ENCODE data around the gene ZC3H13. TPM values are rescaled to one million over a fixed set of nuclear protein-coding genes. Genes with fewer than 3 reads are reported as not detected.

The ZC3H13 gene
- total RNA-seq, 2 experiments from 2014 or later = 38.5 to 52.8 TPM

DNA sequence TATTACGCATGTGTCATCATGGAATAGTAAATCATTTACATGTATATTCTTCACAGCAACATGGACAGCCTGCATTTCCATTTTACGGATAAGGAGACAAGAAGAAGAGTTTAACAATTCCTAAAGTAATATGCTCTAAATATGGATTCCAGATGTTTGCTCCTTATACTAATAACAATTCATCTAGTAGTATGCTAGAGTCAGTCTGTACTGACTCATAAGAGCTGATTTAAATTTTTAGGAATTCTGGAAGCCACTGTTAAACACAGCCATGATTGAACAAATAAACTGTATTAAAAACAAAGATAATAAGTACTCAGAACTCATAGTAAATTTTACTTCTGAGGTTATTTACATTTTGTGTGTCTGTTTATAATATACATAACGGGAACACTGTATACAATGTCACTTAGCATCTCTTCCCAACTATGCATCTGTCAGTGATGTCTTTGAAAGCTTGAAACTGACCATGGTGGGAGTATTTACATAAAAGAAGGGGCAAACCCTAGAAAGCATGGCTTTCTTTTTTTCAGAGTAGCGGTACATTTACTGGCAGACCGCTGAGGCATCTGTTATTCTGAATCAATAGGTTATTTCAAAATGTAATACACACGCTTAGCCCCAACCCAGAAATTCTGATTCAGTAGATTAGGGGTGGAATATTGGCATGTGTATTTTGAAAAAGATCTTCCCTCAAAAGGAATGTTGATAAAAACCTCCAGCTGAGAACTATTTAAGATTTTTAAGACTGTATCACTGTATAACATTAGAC lies 12.9 kb downstream of the ZC3H13 start:
- Mint-ChIP-seq H3K4me3 (no peak overlapping the region), H3K9me3 (ENCODE audit: low read depth) (no peaks in the 10 kb centered on the region), H3K27ac (no peak overlapping the region), H3K27me3 (no peaks in the 10 kb centered on the region), H3K36me3 (ENCODE audit: low read depth) (peaks cover 42% of the 10 kb centered on the region), H3K4me1 (no peaks in the 10 kb centered on the region)
- POLR2A ChIA-PET = no interaction called here
- CTCF ChIA-PET = interaction anchor here (1.8 kb wide), 1 partner anchor 13 kb away, joined by 5 read pairs; the partner anchor contains the start of gene ZC3H13
- ATAC-seq = no peak
- no peak for DNase-seq
- intact Hi-C loops (cut with DNase I, micrococcal nuclease) = no loop called here

DNA sequence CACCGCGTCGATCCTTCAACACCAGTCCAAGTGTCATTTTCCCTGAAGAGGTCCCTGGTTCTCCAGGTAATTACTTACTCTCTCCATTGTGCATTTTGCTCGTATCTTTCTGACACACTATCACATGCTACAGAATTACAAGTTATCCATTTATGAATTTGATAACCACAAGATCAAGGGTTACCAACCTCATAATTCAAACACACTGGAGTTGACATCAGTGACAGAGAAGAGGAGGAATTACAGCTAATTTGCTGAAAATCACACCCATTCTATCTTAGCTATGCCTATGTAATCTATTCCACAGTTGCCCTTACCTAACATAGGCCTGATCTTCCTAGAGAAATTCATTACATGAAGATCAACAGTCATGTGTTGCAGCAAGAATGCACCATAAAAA lies 14.2 kb downstream of the ZC3H13 start:
- ATAC-seq = no peak
- H3K4me3 Mint-ChIP-seq = no peak overlapping the region
- H3K27me3 Mint-ChIP-seq = no peaks in the 10 kb centered on the region
- intact Hi-C loops (cut with DNase I, micrococcal nuclease) = no loop called here
- H3K4me1 Mint-ChIP-seq = no peaks in the 10 kb centered on the region
- ChIA-PET CTCF (interaction anchor here (0.7 to 0.8 kb wide), 2 partner anchors 13 to 19 kb away, joined by 3 read pairs; no protein-coding TSS in a partner anchor), POLR2A (no interaction called here)
- no peaks in the 10 kb centered on the region for H3K9me3 Mint-ChIP-seq (ENCODE audit: low read depth)
- DNase-seq = no peak
- H3K36me3 Mint-ChIP-seq (ENCODE audit: low read depth) = peaks cover 49% of the 10 kb centered on the region
- H3K27ac Mint-ChIP-seq = no peak overlapping the region

DNA sequence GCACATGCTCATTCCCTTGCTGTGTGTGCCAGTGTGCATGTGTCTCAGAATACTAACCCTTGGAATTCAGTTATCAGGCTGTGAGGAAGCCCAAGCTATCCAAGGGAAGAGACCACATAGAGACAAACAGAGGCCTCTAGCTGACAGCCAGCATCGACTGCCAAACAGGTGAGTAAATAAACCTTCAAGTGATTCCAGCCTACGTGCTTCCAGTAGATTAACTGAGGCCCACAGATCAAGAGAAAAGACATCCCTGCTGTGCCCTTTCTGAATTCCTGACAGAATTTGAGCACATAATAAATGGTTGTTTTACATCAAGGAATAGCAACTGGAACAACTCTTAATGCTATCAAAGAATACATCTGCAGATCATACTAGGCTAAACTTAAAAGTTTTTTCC lies 17.5 kb downstream of the ZC3H13 start:
- H3K4me1 Mint-ChIP-seq = peaks cover 6% of the 10 kb centered on the region
- H3K36me3 Mint-ChIP-seq (ENCODE audit: low read depth) = peaks cover 44% of the 10 kb centered on the region
- ChIA-PET CTCF (interaction anchor here (0.7 kb wide), 1 partner anchor 154 kb away, joined by 3 read pairs; no protein-coding TSS in a partner anchor), POLR2A (no interaction called here)
- DNase-seq = no peak
- no peak overlapping the region for H3K4me3 Mint-ChIP-seq
- H3K27me3 Mint-ChIP-seq = no peaks in the 10 kb centered on the region
- peaks cover 6% of the 10 kb centered on the region for H3K9me3 Mint-ChIP-seq (ENCODE audit: low read depth)
- H3K27ac Mint-ChIP-seq = no peak overlapping the region
- intact Hi-C loops (cut with DNase I, micrococcal nuclease) = no loop called here
- no peak for ATAC-seq

DNA sequence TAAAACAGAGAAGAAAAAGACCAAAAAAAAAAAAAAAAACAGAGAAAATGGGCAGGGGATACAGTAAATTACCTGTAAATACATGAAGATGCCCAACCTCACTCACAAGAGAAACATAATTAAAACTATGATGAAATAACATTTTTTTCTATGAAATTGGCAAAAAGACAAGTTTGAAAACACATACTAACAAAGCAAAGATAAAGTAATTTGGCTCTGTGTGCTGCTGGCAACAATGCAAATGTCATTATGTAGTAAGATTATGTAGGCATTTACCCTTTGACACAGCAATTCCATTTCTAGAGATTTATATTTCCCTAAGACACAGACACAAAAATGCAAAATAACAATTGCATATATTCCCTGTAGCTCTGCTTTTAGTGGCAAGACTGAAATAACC lies 20.2 kb downstream of the ZC3H13 start:
- Mint-ChIP-seq H3K36me3 (ENCODE audit: low read depth) (peaks cover 51% of the 10 kb centered on the region), H3K27me3 (no peaks in the 10 kb centered on the region), H3K4me3 (no peak overlapping the region), H3K27ac (no peak overlapping the region), H3K4me1 (peaks cover 12% of the 10 kb centered on the region), H3K9me3 (ENCODE audit: low read depth) (peaks cover 9% of the 10 kb centered on the region)
- intact Hi-C loops (cut with DNase I, micrococcal nuclease) = no loop called here
- ATAC-seq = no peak
- no peak for DNase-seq
- POLR2A ChIA-PET = no interaction called here
- CTCF ChIA-PET = interaction anchor here (0.8 kb wide), 1 partner anchor 8 kb away, joined by 3 read pairs; no protein-coding TSS in a partner anchor

DNA sequence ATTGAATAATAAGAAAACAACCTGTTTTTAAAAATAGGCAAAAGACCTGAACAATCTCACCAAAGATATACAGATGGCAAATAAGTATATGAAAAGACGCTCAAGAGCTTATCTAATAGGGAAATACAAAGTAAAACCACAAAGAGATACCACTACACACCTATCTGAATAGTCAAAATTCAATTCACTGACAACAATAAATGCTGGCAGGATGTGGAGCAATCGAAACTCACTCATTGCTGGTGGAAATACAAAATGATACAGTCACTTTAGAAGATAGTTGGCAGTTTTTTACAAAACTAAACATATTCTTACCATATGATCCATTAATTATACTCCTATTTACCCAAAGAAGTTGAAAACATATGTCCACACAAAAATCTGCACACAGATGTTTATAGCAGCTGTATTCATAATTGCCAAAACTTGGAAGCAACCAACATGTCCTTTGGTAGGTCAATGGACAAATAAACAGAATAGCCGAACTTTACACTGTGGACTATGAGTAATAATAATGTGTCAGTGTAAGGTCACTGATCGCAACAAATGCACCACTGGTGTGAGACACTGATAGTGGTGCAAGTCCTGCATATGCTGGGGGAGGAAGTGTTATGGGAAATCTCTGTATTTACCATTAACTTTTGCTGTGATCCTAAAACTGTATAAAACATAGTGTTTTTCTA lies 20.8 kb downstream of the ZC3H13 start:
- POLR2A ChIA-PET = no interaction called here

DNA sequence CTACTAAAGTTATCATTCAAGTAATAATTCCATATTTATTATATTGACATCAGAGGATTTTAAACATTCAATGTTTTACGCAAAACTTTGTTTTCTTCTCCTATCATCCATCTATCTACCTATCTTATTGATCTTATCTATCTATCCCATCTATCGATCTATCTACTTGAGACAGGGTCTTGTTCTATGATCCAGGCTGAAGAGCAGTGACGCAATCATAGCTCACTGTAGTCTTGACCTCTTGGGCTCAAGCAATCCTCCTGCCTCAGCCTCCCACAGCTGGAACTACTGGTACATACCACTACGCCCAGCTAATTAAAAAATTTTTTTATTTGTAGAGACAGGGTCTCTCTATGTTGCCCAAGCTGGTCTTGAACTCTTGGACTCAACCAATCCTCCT lies 27.4 kb downstream of the ZC3H13 start:
- no peak overlapping the region for H3K27ac Mint-ChIP-seq
- ChIA-PET POLR2A (no interaction called here), CTCF (interaction anchor here (0.5 to 1.0 kb wide), 2 partner anchors 8 to 222 kb away, joined by 3 to 4 read pairs; no protein-coding TSS in a partner anchor)
- DNase-seq (no peak), ATAC-seq (no peak)
- peaks cover 9% of the 10 kb centered on the region for H3K4me1 Mint-ChIP-seq
- H3K9me3 Mint-ChIP-seq (ENCODE audit: low read depth) = peaks cover 3% of the 10 kb centered on the region
- peaks cover 22% of the 10 kb centered on the region for H3K36me3 Mint-ChIP-seq (ENCODE audit: low read depth)
- no peak overlapping the region for H3K4me3 Mint-ChIP-seq
- intact Hi-C loops (cut with DNase I, micrococcal nuclease) = no loop called here
- H3K27me3 Mint-ChIP-seq = no peaks in the 10 kb centered on the region

More for the DNA sequence above, 20.8 kb downstream of the ZC3H13 start:
- Mint-ChIP-seq H3K27me3 (no peaks in the 10 kb centered on the region), H3K36me3 (ENCODE audit: low read depth) (peaks cover 49% of the 10 kb centered on the region), H3K4me1 (peaks cover 13% of the 10 kb centered on the region), H3K27ac (no peak overlapping the region), H3K4me3 (no peak overlapping the region), H3K9me3 (ENCODE audit: low read depth) (peaks cover 9% of the 10 kb centered on the region)
- DNase-seq (no peak), ATAC-seq (no peak)
- CTCF ChIA-PET = no interaction called here
- intact Hi-C loops (cut with DNase I, micrococcal nuclease) = no loop called here

DNA sequence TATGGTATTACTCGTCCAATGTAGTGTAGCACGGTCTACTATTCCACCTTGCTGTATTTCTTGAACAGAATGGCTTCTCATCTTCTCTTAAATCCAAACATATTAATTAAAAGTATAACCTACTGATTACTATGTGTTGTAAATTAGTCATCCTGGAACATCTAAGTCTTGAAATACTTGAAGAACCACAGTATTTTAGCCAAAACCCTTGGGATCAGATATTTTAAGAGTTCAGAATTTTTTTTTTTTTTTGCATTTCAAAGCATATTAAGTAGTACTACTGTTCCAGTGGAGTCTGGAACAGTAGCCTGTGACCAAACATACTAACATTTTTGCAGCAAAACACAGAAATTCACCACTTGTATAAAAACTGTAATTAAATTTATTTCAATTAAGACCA lies 30.1 kb downstream of the ZC3H13 start:
- intact Hi-C loops (cut with DNase I, micrococcal nuclease) = no loop called here
- POLR2A ChIA-PET = no interaction called here

DNA sequence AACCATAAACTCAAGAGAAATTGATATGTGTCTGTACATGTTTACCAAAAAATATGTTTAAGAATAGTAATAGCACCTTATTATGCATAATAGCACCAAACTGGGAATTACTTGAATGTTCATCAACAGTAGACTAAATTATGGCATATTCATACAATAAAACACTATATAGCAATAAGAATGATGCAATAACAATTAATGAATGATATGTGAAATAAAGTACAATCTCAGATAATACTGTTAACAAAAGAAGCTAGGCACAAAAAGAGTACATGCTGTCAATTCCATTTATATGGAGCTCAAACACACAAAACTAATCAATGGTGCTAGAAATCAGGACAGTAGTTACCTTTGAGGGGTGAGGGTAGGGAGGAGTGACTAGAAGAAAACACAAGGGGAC lies 36.3 kb downstream of the ZC3H13 start:
- ChIA-PET POLR2A (no interaction called here), CTCF (no interaction called here)
- DNase-seq (no peak), ATAC-seq (no peak)
- Mint-ChIP-seq H3K27ac (no peak overlapping the region), H3K9me3 (ENCODE audit: low read depth) (no peaks in the 10 kb centered on the region), H3K4me3 (no peak overlapping the region), H3K36me3 (ENCODE audit: low read depth) (peaks cover 23% of the 10 kb centered on the region), H3K4me1 (peaks cover 10% of the 10 kb centered on the region), H3K27me3 (no peaks in the 10 kb centered on the region)
- intact Hi-C loops (cut with DNase I, micrococcal nuclease) = loop anchor here in 1 of 2 experiments (10.0 kb wide), 1 partner anchor 391 kb away; no protein-coding TSS in a partner anchor

More for the DNA sequence above, 30.1 kb downstream of the ZC3H13 start:
- H3K27ac Mint-ChIP-seq = no peak overlapping the region
- CTCF ChIA-PET = interaction anchor here (0.7 kb wide), 1 partner anchor 648 kb away, joined by 3 read pairs; no protein-coding TSS in a partner anchor
- ATAC-seq = no peak
- H3K9me3 Mint-ChIP-seq (ENCODE audit: low read depth) = no peaks in the 10 kb centered on the region
- no peak overlapping the region for H3K4me3 Mint-ChIP-seq
- H3K36me3 Mint-ChIP-seq (ENCODE audit: low read depth) = peaks cover 13% of the 10 kb centered on the region
- peaks cover 3% of the 10 kb centered on the region for H3K4me1 Mint-ChIP-seq
- no peaks in the 10 kb centered on the region for H3K27me3 Mint-ChIP-seq
- DNase-seq = no peak

DNA sequence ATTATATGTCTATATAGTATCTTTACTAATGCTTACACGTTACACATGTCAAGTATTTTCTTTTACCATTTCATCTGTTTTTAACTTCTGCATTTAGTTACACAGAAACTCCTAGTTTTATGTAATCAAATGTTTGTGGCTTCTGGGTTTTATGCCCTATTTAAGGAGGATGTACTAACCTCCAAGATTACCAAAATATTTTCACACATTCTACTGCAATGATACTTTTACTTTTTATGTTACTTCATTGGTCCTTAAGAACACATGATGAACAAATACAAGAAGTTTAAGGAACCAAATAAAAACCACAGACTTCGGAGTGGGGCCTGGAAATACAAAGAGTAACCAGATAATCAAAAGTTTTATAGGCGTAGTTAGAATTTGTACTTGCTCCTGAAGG lies 37.2 kb downstream of the ZC3H13 start:
- no peaks in the 10 kb centered on the region for H3K9me3 Mint-ChIP-seq (ENCODE audit: low read depth)
- peaks cover 25% of the 10 kb centered on the region for H3K36me3 Mint-ChIP-seq (ENCODE audit: low read depth)
- ATAC-seq (no peak), DNase-seq (no peak)
- H3K27me3 Mint-ChIP-seq = no peaks in the 10 kb centered on the region
- POLR2A ChIA-PET = no interaction called here
- no peak overlapping the region for H3K4me3 Mint-ChIP-seq
- intact Hi-C loops (cut with DNase I, micrococcal nuclease) = loop anchor here in 1 of 2 experiments (10.0 kb wide), 1 partner anchor 391 kb away; no protein-coding TSS in a partner anchor
- CTCF ChIA-PET = no interaction called here
- H3K27ac Mint-ChIP-seq = no peak overlapping the region
- H3K4me1 Mint-ChIP-seq = peaks cover 10% of the 10 kb centered on the region

DNA sequence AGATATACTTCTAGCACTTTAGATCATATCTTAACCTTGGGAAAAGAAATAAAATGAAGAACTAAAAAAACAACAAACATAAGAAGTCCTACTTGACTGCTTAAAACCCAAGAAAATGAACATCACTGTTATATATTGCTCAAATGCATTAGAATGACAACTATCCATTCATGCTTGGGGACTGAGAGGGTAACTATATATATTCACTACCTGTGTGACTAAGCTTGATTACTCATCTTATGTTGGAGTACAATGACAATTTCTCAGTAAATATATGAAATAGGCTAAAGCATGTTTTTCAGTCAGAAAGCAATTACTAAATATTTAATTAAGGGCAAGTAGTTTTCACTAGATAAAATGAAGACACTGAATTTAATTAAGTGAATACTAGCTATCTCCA lies 40.1 kb downstream of the ZC3H13 start:
- no peak overlapping the region for H3K27ac Mint-ChIP-seq
- no peak for DNase-seq
- ChIA-PET POLR2A (interaction anchor here (0.7 kb wide), 1 partner anchor 236 kb away, joined by 3 read pairs; no protein-coding TSS in a partner anchor), CTCF (interaction anchor here (0.9 kb wide), 1 partner anchor 15 kb away, joined by 3 read pairs; no protein-coding TSS in a partner anchor)
- no peak overlapping the region for H3K4me3 Mint-ChIP-seq
- intact Hi-C loops (cut with DNase I, micrococcal nuclease) = loop anchor here in 1 of 2 experiments (10.0 kb wide), 1 partner anchor 388 kb away; no protein-coding TSS in a partner anchor
- ATAC-seq = peak; percentile 78
- peaks cover 10% of the 10 kb centered on the region for H3K4me1 Mint-ChIP-seq
- no peaks in the 10 kb centered on the region for H3K27me3 Mint-ChIP-seq
- H3K9me3 Mint-ChIP-seq (ENCODE audit: low read depth) = no peaks in the 10 kb centered on the region
- H3K36me3 Mint-ChIP-seq (ENCODE audit: low read depth) = peaks cover 33% of the 10 kb centered on the region

DNA sequence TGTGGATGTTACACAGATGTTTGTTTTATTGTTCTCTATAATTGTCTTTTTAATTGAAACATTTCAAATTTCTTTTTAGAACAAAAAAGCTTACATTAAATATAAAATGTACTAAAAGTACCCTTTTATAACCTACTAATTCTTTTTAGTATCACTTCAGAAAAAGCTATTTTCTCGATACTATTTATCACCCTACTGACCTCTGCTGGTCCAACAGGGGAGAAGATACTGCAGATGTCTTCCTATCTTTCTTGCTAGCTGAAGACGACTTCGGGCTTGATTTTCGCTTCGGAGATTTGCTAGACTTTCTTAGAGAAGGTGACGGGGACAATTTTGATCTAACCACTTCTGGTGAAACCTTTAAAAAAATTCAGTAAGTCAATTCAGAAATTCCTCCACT lies 42.4 kb downstream of the ZC3H13 start:
- CTCF ChIA-PET = no interaction called here
- intact Hi-C loops (cut with DNase I, micrococcal nuclease) = loop anchor here in 1 of 2 experiments (10.0 kb wide), 1 partner anchor 385 kb away; no protein-coding TSS in a partner anchor
- Mint-ChIP-seq H3K27ac (no peak overlapping the region), H3K4me3 (no peak overlapping the region), H3K4me1 (peaks cover 7% of the 10 kb centered on the region), H3K9me3 (ENCODE audit: low read depth) (no peaks in the 10 kb centered on the region), H3K36me3 (ENCODE audit: low read depth) (peaks cover 32% of the 10 kb centered on the region), H3K27me3 (no peaks in the 10 kb centered on the region)
- no peak for DNase-seq
- ATAC-seq = no peak
- POLR2A ChIA-PET = no interaction called here

Measured in activated CD4-positive, alpha-beta T cell treated with anti-CD3 and anti-CD28 coated beads for 36 hours (primary cell).